Raji (cell line): ENCODE results near the gene DCTPP1.

ENCODE experiments used
- POLR2A ChIP-seq: IDR thresholded peaks from 2 replicates; pipeline ENCODE4 v1.6.1; 2011; ENCODE audit warnings: low read depth, low read length, control low read depth; ENCODE audit not compliant: insufficient read depth

The DCTPP1 gene

GRCh38 chr16:30421010-30421409 lies 8.8 kb downstream of the DCTPP1 start:
- no peak for TF ChIP-seq POLR2A

- no peak for TF ChIP-seq POLR2A
Observed at GRCh38 chr16:30418350-30419181, 11.3 kb downstream of the DCTPP1 start.

- peak; percentile 59 for TF ChIP-seq POLR2A
Observed at GRCh38 chr16:30417529-30418349, 12.1 kb downstream of the DCTPP1 start.

- TF ChIP-seq POLR2A: no peak
Observed at GRCh38 chr16:30416624-30417528, 13.0 kb downstream of the DCTPP1 start.

- no peak for TF ChIP-seq POLR2A
Observed at GRCh38 chr16:30416047-30416603, 13.7 kb downstream of the DCTPP1 start.

GRCh38 chr16:30414159-30414558 lies 15.7 kb downstream of the DCTPP1 start:
- TF ChIP-seq POLR2A: no peak

- no peak for TF ChIP-seq POLR2A
Observed at GRCh38 chr16:30413112-30413806, 16.6 kb downstream of the DCTPP1 start.

GRCh38 chr16:30409125-30410060 lies 20.4 kb downstream of the DCTPP1 start:
- no peak for TF ChIP-seq POLR2A

GRCh38 chr16:30407804-30408534 lies 21.9 kb downstream of the DCTPP1 start:
- TF ChIP-seq POLR2A: no peak

GRCh38 chr16:30407102-30407803 lies 22.6 kb downstream of the DCTPP1 start, which contains the start of gene ZNF771:
ZNF771 (plus strand) TSS chr16:30407606; CDS start chr16:30408054, 448 bp downstream.
- peak; percentile 92 for TF ChIP-seq POLR2A

- no peak for TF ChIP-seq POLR2A
Observed at GRCh38 chr16:30406795-30407101, 23.1 kb downstream of the DCTPP1 start.
